ENCODE data around the gene FERMT1.

Gene FERMT1

DNA sequence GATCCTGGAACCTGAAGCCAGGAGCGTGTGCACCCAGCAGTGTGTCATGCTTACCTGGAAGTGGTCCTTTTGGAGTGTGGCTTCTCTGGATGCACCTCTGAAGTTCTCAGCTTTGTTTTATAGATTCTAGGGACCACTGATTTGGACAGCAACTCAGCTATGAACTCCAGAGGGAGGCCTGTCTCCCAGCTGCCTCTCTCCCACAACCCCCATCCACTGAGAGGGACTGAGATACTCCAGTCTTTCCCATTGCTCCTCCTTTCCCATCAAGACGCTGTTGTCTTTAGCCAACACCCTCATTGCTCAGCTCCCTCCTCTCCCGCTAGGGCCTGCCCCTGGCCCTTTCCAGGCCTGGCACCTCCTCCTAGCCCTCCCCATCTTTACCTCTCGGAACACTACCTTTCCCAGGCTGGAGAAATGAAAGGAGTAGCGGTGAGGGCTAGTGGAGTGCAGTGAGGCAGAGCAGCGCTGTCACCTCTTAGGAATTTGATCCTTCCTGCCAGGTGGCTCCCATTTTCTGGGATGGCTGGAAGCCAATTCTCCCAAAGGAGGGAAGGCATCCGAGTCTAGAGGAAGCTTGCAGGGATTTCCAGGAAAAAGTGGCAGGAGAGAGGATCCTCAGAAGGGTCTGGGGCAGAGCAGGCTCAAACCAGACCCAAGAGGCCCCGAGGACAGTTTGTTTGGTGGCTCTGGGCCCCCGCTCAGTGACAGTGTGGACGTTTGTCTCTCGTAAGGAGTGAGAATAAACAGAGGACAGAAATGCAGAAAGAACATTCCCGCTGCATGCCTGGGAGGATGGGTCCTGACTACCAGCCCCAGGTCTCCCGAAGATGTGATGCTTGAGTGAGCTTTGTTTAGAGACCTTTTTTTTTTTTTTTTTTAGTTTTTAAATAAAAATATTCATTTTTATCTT is 68.8 kb downstream of the FERMT1 start, which contains the start of gene LRRN4:
Gene LRRN4, minus strand, starts transcription at position 285 of the 913 bp plus-strand sequence. CDS start 1,261 bp downstream, outside the sequence.
- H3K4me3 ChIP-seq (ENCODE audit: low read length): peak within 1 kb of the TSS; percentile 61
- H3K4me1 ChIP-seq (ENCODE audit: insufficient read depth, low read length): peaks cover 25% of the 10 kb centered on the region
- H3K27ac ChIP-seq (ENCODE audit: low read depth, low read length): 0 out of 2 replicates have a peak within 1 kb of the TSS, but pooled peaks have one; percentile 4
- WGBS: 50% methylated on average over 12 of the region's 13 CpGs
- H3K27me3 ChIP-seq (ENCODE audit: insufficient read depth, low read length): peaks cover 52% of the 10 kb centered on the region
- H3K9ac ChIP-seq (ENCODE audit: low read depth, low read length): no peak within 1 kb of the TSS
- H3K9me3 ChIP-seq (ENCODE audit: insufficient read depth, low read depth, low read length): no peaks in the 10 kb centered on the region
- H3K36me3 ChIP-seq (ENCODE audit: insufficient read depth, low read length): no peaks in the 10 kb centered on the region

GRCh38 chr20:6053064-6053775 is 69.6 kb downstream of the FERMT1 start:
- peak overlapping the region; percentile 61 for H3K4me3 ChIP-seq (ENCODE audit: low read length)
- peaks cover 58% of the 10 kb centered on the region for H3K27me3 ChIP-seq (ENCODE audit: insufficient read depth, low read length)
- H3K36me3 ChIP-seq (ENCODE audit: insufficient read depth, low read length): no peaks in the 10 kb centered on the region
- 74% methylated on average over 8 of the region's 8 CpGs for WGBS
- H3K9ac ChIP-seq (ENCODE audit: low read depth, low read length): no peak overlapping the region
- no peaks in the 10 kb centered on the region for H3K9me3 ChIP-seq (ENCODE audit: insufficient read depth, low read depth, low read length)
- H3K4me1 ChIP-seq (ENCODE audit: insufficient read depth, low read length): peaks cover 25% of the 10 kb centered on the region
- H3K27ac ChIP-seq (ENCODE audit: low read depth, low read length): no peak overlapping the region

DNA sequence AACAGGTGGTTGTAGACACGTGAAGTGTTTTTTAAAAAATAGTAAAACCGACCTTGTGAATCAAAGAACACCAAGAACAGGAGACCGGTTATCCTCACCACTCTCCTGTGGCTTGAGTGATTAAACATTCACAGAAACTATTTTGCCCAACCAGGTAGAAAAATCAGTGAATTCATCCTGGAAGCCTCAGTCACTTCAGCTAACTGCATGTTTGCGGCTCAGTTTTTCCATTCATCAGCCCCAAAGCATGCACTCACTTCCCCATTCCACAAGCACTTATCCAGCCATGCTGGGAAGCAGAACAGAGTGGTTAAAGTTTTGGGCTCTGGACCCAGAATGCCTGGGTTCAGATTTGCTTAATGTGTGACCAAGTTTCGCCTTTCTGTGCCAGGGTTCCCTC is 71.3 kb downstream of the FERMT1 start:
- WGBS: 71% methylated on average over 5 of the region's 5 CpGs
- peak overlapping the region; percentile 61 for H3K4me3 ChIP-seq (ENCODE audit: low read length)
- 0 out of 2 replicates have a peak overlapping the region, but pooled peaks have one; percentile 54 for H3K9ac ChIP-seq (ENCODE audit: low read depth, low read length)
- H3K27ac ChIP-seq (ENCODE audit: low read depth, low read length): no peak overlapping the region
- peaks cover 58% of the 10 kb centered on the region for H3K27me3 ChIP-seq (ENCODE audit: insufficient read depth, low read length)
- no peaks in the 10 kb centered on the region for H3K9me3 ChIP-seq (ENCODE audit: insufficient read depth, low read depth, low read length)
- H3K36me3 ChIP-seq (ENCODE audit: insufficient read depth, low read length): no peaks in the 10 kb centered on the region
- peaks cover 25% of the 10 kb centered on the region for H3K4me1 ChIP-seq (ENCODE audit: insufficient read depth, low read length)

- Histone ChIP-seq H3K4me1 (ENCODE audit: insufficient read depth, low read length) (peaks cover 15% of the 10 kb centered on the region), H3K36me3 (ENCODE audit: insufficient read depth, low read length) (no peaks in the 10 kb centered on the region), H3K9me3 (ENCODE audit: insufficient read depth, low read depth, low read length) (no peaks in the 10 kb centered on the region), H3K27ac (ENCODE audit: low read depth, low read length) (no peak overlapping the region), H3K9ac (ENCODE audit: low read depth, low read length) (no peak overlapping the region), H3K4me3 (ENCODE audit: low read length) (no peak overlapping the region), H3K27me3 (ENCODE audit: insufficient read depth, low read length) (peaks cover 48% of the 10 kb centered on the region)
- WGBS: 92% methylated on average over 3 of the region's 3 CpGs
Measured at GRCh38 chr20:6048391-6048790, 74.4 kb downstream of the FERMT1 start.

GRCh38 chr20:6046432-6046831 is 76.4 kb downstream of the FERMT1 start:
- WGBS: 80% methylated on average over 1 of the region's 1 CpG

DNA sequence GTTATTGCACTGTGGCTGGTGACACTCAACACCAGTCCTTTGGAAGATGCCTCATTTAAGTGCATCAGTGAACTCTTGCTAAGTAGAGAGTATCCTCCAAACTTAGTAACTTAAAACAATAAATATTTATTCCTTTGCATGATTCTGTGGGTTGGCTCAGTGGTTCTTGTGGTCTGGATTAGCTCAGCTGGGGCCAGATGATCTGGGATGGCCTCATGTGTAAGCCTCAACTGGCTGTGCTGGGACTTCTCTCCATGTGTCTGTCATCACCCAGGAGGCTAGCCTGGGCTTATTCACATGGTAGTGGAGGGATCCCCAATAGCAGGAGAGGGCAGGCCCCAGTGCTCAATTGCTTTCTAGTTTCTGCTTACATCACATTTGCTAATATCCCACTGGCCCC is 77.3 kb downstream of the FERMT1 start:
- Histone ChIP-seq H3K36me3 (ENCODE audit: insufficient read depth, low read length) (peaks cover 5% of the 10 kb centered on the region), H3K4me3 (ENCODE audit: low read length) (no peak overlapping the region), H3K9me3 (ENCODE audit: insufficient read depth, low read depth, low read length) (no peaks in the 10 kb centered on the region), H3K4me1 (ENCODE audit: insufficient read depth, low read length) (no peaks in the 10 kb centered on the region), H3K9ac (ENCODE audit: low read depth, low read length) (no peak overlapping the region), H3K27me3 (ENCODE audit: insufficient read depth, low read length) (peaks cover 20% of the 10 kb centered on the region), H3K27ac (ENCODE audit: low read depth, low read length) (no peak overlapping the region)

More at GRCh38 chr20:6046432-6046831, 76.4 kb downstream of the FERMT1 start:
- Histone ChIP-seq H3K36me3 (ENCODE audit: insufficient read depth, low read length) (no peaks in the 10 kb centered on the region), H3K4me3 (ENCODE audit: low read length) (no peak overlapping the region), H3K27ac (ENCODE audit: low read depth, low read length) (no peak overlapping the region), H3K9me3 (ENCODE audit: insufficient read depth, low read depth, low read length) (no peaks in the 10 kb centered on the region), H3K9ac (ENCODE audit: low read depth, low read length) (no peak overlapping the region), H3K27me3 (ENCODE audit: insufficient read depth, low read length) (peaks cover 28% of the 10 kb centered on the region), H3K4me1 (ENCODE audit: insufficient read depth, low read length) (peaks cover 3% of the 10 kb centered on the region)

DNA sequence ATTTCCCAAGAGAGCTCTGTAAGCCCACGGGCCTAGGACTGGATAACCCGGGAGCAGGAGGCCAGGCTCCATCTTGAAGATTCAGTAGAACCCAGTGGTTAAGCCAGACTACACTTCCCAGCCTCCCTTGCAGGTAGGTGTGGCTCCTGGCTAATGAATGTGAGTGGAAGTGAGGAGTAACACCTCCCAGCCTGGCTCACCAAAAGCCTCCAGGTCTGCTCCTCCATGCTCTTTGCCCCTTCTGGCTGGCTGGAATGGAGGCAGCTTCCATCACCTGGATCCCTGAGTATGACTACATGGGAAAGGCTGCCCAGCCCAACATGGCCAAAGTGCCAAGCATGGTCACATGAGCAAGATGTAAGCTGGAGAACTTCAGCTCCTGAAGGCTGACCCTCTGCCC is 78.7 kb downstream of the FERMT1 start:
- 88% methylated on average over 2 of the region's 2 CpGs for WGBS
- H3K4me1 ChIP-seq (ENCODE audit: insufficient read depth, low read length): no peaks in the 10 kb centered on the region
- no peaks in the 10 kb centered on the region for H3K9me3 ChIP-seq (ENCODE audit: insufficient read depth, low read depth, low read length)
- H3K27me3 ChIP-seq (ENCODE audit: insufficient read depth, low read length): peaks cover 7% of the 10 kb centered on the region; the same call in 1 of the 2 replicates
- no peak overlapping the region for H3K27ac ChIP-seq (ENCODE audit: low read depth, low read length)
- H3K4me3 ChIP-seq (ENCODE audit: low read length): no peak overlapping the region
- H3K9ac ChIP-seq (ENCODE audit: low read depth, low read length): no peak overlapping the region
- H3K36me3 ChIP-seq (ENCODE audit: insufficient read depth, low read length): peaks cover 18% of the 10 kb centered on the region

DNA sequence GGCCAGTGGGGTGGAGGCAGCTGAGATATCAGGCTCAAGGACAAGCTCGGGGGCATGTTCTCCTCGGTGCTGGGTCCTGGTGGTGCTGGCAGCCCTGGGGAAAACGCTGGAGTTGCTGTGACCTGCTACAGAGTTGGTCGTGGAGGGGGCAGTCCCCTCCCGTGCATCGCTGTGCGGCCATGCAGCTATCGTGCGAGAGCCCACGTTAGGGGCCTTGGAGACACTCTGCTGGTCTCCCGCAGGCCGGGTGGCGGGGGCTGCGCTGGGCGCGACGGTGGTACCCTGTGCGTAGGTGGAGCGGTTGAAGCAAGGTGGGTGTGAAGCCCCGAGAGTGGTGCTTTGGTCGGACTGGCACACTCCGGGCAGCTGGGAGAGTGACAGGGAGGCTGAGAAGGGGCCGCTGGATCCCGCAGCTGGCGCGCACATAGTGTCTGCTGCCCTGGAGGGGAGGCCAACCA is 81.0 kb downstream of the FERMT1 start:
- Histone ChIP-seq H3K36me3 (ENCODE audit: insufficient read depth, low read length) (peaks cover 40% of the 10 kb centered on the region), H3K9ac (ENCODE audit: low read depth, low read length) (no peak overlapping the region), H3K27me3 (ENCODE audit: insufficient read depth, low read length) (no peaks in the 10 kb centered on the region), H3K27ac (ENCODE audit: low read depth, low read length) (no peak overlapping the region), H3K4me1 (ENCODE audit: insufficient read depth, low read length) (no peaks in the 10 kb centered on the region), H3K4me3 (ENCODE audit: low read length) (no peak overlapping the region), H3K9me3 (ENCODE audit: insufficient read depth, low read depth, low read length) (no peaks in the 10 kb centered on the region)
- WGBS: 96% methylated on average over 26 of the region's 26 CpGs

DNA sequence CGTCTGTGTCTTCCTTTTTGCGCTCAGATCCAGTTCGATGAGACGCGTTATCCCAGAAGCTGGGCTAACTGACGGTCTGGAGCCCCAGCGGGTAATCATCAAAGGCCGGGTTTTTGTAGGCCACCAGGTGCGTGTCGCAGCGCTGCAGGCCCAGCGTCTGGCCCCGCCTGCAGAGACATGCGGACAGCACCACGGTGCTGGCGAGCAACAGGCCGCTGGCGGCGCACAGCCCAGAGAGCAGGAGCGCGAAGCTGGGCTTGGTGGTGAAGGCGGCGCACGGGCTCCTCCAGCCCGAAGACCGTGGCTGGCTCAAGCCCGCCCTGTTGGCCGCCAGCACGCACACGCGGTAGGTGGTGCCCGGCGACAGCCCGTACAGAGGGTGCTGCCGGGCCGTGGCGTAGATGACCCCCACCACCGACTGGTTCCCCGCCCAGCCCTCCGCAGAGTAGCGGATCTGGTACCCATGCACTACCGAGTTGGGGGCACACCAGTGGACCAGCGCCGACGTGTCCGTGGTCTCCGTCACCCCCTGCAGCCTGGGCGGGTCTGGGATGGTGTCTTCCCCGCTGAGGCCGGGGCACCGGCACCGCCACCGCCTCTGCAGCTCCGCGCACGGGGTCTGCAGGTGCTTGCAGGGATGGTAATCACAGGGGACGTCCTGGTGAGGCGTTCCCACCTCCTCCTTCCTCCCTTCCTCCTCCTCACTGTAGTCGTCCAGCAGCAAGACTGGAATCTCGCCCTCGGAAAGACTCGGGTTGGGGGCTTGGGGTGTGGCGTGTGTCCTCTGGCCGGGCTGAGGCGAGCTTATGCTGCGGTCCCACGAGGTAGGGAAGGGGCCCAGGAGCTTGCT is 81.6 kb downstream of the FERMT1 start:
- Histone ChIP-seq H3K27ac (ENCODE audit: low read depth, low read length) (no peak overlapping the region), H3K4me3 (ENCODE audit: low read length) (no peak overlapping the region), H3K27me3 (ENCODE audit: insufficient read depth, low read length) (no peaks in the 10 kb centered on the region), H3K9me3 (ENCODE audit: insufficient read depth, low read depth, low read length) (no peaks in the 10 kb centered on the region), H3K4me1 (ENCODE audit: insufficient read depth, low read length) (no peaks in the 10 kb centered on the region), H3K36me3 (ENCODE audit: insufficient read depth, low read length) (peaks cover 47% of the 10 kb centered on the region), H3K9ac (ENCODE audit: low read depth, low read length) (no peak overlapping the region)
- WGBS: 95% methylated on average over 67 of the region's 67 CpGs

DNA sequence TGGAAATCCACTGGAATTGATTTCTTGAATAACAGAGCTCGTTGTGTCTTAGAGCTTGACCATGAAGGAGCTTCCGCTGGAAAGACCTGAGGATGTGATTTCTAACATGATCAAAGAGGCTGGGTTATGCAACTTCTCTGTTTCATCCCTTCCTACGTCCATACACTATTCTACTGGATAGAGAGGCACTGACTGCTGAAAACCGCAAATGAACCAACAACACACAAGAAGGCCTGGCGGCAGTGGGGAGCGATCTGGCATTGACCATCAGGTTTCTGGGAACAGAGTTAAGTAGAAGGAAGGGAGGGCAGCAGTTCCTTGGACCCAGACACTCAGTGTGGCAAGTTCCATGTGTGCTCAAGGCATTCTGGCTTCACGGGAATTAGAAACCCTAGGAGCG is 82.3 kb downstream of the FERMT1 start:
- no peaks in the 10 kb centered on the region for H3K27me3 ChIP-seq (ENCODE audit: insufficient read depth, low read length)
- no peak overlapping the region for H3K27ac ChIP-seq (ENCODE audit: low read depth, low read length)
- no peak overlapping the region for H3K9ac ChIP-seq (ENCODE audit: low read depth, low read length)
- 95% methylated on average over 8 of the region's 8 CpGs for WGBS
- H3K36me3 ChIP-seq (ENCODE audit: insufficient read depth, low read length): peaks cover 51% of the 10 kb centered on the region
- no peaks in the 10 kb centered on the region for H3K9me3 ChIP-seq (ENCODE audit: insufficient read depth, low read depth, low read length)
- no peaks in the 10 kb centered on the region for H3K4me1 ChIP-seq (ENCODE audit: insufficient read depth, low read length)
- no peak overlapping the region for H3K4me3 ChIP-seq (ENCODE audit: low read length)

Measured in HUES64 (cell line).